IPS DF 6.9 (cell line): ENCODE results near the gene TADA2A.

Experiments used
- DNase-seq: peaks from one replicate; pipeline ENCODE4 v3.0.0-alpha.2; 2013; ENCODE audit warnings: low read depth, low spot score
- H3K27ac ChIP-seq: one replicate; pipeline ENCODE4 v1.5.1; 2013; ENCODE audit warnings: low read length, control low read depth
- H3K27me3 ChIP-seq: 2 replicates; pipeline ENCODE4 v1.6.1; 2013; ENCODE audit warnings: mild to moderate bottlenecking, low read length; ENCODE audit not compliant: control insufficient read depth, insufficient read depth
- H3K36me3 ChIP-seq: 2 replicates; pipeline ENCODE4 v1.6.1; 2013; ENCODE audit warnings: low read length; ENCODE audit not compliant: control insufficient read depth, insufficient read depth
- H3K4me1 ChIP-seq: 2 replicates; pipeline ENCODE4 v1.6.1; 2013; ENCODE audit warnings: low read length; ENCODE audit not compliant: control insufficient read depth, insufficient read depth
- H3K4me3 ChIP-seq: 2 replicates; pipeline ENCODE4 v1.5.1; 2013; ENCODE audit warnings: mild to moderate bottlenecking, low read length
- H3K9me3 ChIP-seq: 2 replicates; pipeline ENCODE4 v1.6.1; 2013; ENCODE audit warnings: low read length, inconsistent platforms; ENCODE audit not compliant: control insufficient read depth, insufficient read depth
- WGBS: extraction: QIAGEN DNeasy Blood & Tissue Kit; methylation state at CpG from one replicate; pipeline ENCODE4 v1.1.7; 2013; ENCODE audit warnings: mixed read lengths, missing lambda C conversion rate; ENCODE audit not compliant: insufficient read length, insufficient coverage; 5-methylcytosine and 5-hydroxymethylcytosine counted together

The TADA2A gene

GRCh38 chr17:37406635-37407461, at the start of gene TADA2A, which contains the start of gene ACACA:
Gene TADA2A, plus strand, starts transcription at chr17:37406886. Its CDS starts 4,480 bp downstream, at chr17:37411366.
Gene ACACA, minus strand, starts transcription at chr17:37406836. Its CDS starts 537 bp downstream, at chr17:37406299.
- WGBS = no CpG with 5 or more reads among the region's 98 CpGs
- Histone ChIP-seq H3K4me1 (no peaks in the 10 kb centered on the region; the same call in 1 of the 2 replicates), H3K27me3 (no peaks in the 10 kb centered on the region), H3K36me3 (peaks cover 4% of the 10 kb centered on the region; the same call in 1 of the 2 replicates), H3K4me3 (peak within 1 kb of the TSS; percentile 88), H3K27ac (no peak within 1 kb of the TSS), H3K9me3 (no peaks in the 10 kb centered on the region)
- DNase-seq = peak; percentile 18

GRCh38 chr17:37358098-37358829, 48.4 kb upstream of the TADA2A start:
- no CpG with 5 or more reads among the region's 21 CpGs for WGBS
- peak; percentile 58 for DNase-seq

GRCh38 chr17:37358830-37359681, 47.6 kb upstream of the TADA2A start:
- peak; percentile 95 for DNase-seq
- Histone ChIP-seq H3K9me3 (no peaks in the 10 kb centered on the region), H3K4me1 (peaks cover 1% of the 10 kb centered on the region; the same call in 1 of the 2 replicates), H3K27ac (no peak overlapping the region), H3K4me3 (peak overlapping the region; percentile 91), H3K36me3 (no peaks in the 10 kb centered on the region), H3K27me3 (no peaks in the 10 kb centered on the region)
- no CpG with 5 or more reads among the region's 88 CpGs for WGBS

More at GRCh38 chr17:37358098-37358829, 48.4 kb upstream of the TADA2A start:
- Histone ChIP-seq H3K27me3 (no peaks in the 10 kb centered on the region), H3K4me1 (peaks cover 1% of the 10 kb centered on the region; the same call in 1 of the 2 replicates), H3K9me3 (no peaks in the 10 kb centered on the region), H3K36me3 (no peaks in the 10 kb centered on the region), H3K27ac (no peak overlapping the region), H3K4me3 (peak overlapping the region; percentile 91)

GRCh38 chr17:37359682-37360188, 47.0 kb upstream of the TADA2A start:
- Histone ChIP-seq H3K4me3 (no peak overlapping the region; the same call in 1 of the 2 replicates), H3K36me3 (no peaks in the 10 kb centered on the region), H3K27me3 (no peaks in the 10 kb centered on the region), H3K4me1 (peaks cover 1% of the 10 kb centered on the region; the same call in 1 of the 2 replicates), H3K27ac (no peak overlapping the region), H3K9me3 (no peaks in the 10 kb centered on the region)
- no CpG with 5 or more reads among the region's 18 CpGs for WGBS
- DNase-seq = no peak

GRCh38 chr17:37360632-37361031, 46.1 kb upstream of the TADA2A start:
- Histone ChIP-seq H3K4me1 (peaks cover 1% of the 10 kb centered on the region; the same call in 1 of the 2 replicates), H3K27ac (no peak overlapping the region), H3K4me3 (no peak overlapping the region), H3K27me3 (no peaks in the 10 kb centered on the region), H3K9me3 (no peaks in the 10 kb centered on the region), H3K36me3 (no peaks in the 10 kb centered on the region)
- WGBS = no CpG with 5 or more reads among the region's 3 CpGs
- DNase-seq = no peak

- Histone ChIP-seq H3K36me3 (no peaks in the 10 kb centered on the region), H3K27me3 (no peaks in the 10 kb centered on the region), H3K27ac (no peak overlapping the region), H3K9me3 (no peaks in the 10 kb centered on the region), H3K4me1 (peaks cover 1% of the 10 kb centered on the region; the same call in 1 of the 2 replicates), H3K4me3 (no peak overlapping the region)
- DNase-seq = no peak
- WGBS = no CpG with 5 or more reads among the region's 4 CpGs
Observed at GRCh38 chr17:37361543-37361942, 45.1 kb upstream of the TADA2A start.

- Histone ChIP-seq H3K36me3 (no peaks in the 10 kb centered on the region), H3K27me3 (no peaks in the 10 kb centered on the region), H3K4me3 (no peak overlapping the region), H3K4me1 (no peaks in the 10 kb centered on the region), H3K9me3 (no peaks in the 10 kb centered on the region), H3K27ac (no peak overlapping the region)
- WGBS = no CpG with 5 or more reads among the region's 1 CpG
- no peak for DNase-seq
Observed at GRCh38 chr17:37365589-37365988, 41.1 kb upstream of the TADA2A start.

GRCh38 chr17:37368577-37368976, 38.1 kb upstream of the TADA2A start:
- no CpG with 5 or more reads among the region's 3 CpGs for WGBS
- H3K4me1 ChIP-seq = no peaks in the 10 kb centered on the region
- H3K27ac ChIP-seq = no peak overlapping the region
- H3K9me3 ChIP-seq = no peaks in the 10 kb centered on the region
- no peak for DNase-seq
- H3K36me3 ChIP-seq = no peaks in the 10 kb centered on the region
- H3K4me3 ChIP-seq = no peak overlapping the region
- H3K27me3 ChIP-seq = no peaks in the 10 kb centered on the region

GRCh38 chr17:37373530-37374159, 33.0 kb upstream of the TADA2A start:
- no peak overlapping the region for H3K4me3 ChIP-seq
- peak; percentile 82 for DNase-seq
- no peaks in the 10 kb centered on the region for H3K4me1 ChIP-seq
- no peaks in the 10 kb centered on the region for H3K27me3 ChIP-seq
- no CpG with 5 or more reads among the region's 4 CpGs for WGBS
- H3K36me3 ChIP-seq = no peaks in the 10 kb centered on the region
- H3K27ac ChIP-seq = no peak overlapping the region
- H3K9me3 ChIP-seq = no peaks in the 10 kb centered on the region
